ENCODE results near the gene BRIP1.

Gene BRIP1

GRCh38 chr17:61744252-61744651 lies 119.1 kb downstream of the BRIP1 start:
- H3K27ac ChIP-seq = no peak overlapping the region

GRCh38 chr17:61743766-61744165 lies 119.6 kb downstream of the BRIP1 start:
- no peak overlapping the region for H3K27ac ChIP-seq
- no peak for TF ChIP-seq CTCF (conservative IDR thresholded peaks at IDR 0.05)

More at GRCh38 chr17:61744252-61744651, 119.1 kb downstream of the BRIP1 start:
- TF ChIP-seq CTCF (conservative IDR thresholded peaks at IDR 0.05) = no peak

GRCh38 chr17:61739002-61739401 lies 124.3 kb downstream of the BRIP1 start:
- no peak overlapping the region for H3K27ac ChIP-seq
- no peak for TF ChIP-seq CTCF (conservative IDR thresholded peaks at IDR 0.05)

GRCh38 chr17:61738249-61738648 lies 125.1 kb downstream of the BRIP1 start:
- no peak overlapping the region for H3K27ac ChIP-seq
- no peak for TF ChIP-seq CTCF (conservative IDR thresholded peaks at IDR 0.05)

GRCh38 chr17:61737820-61738219 lies 125.5 kb downstream of the BRIP1 start:
- TF ChIP-seq CTCF (conservative IDR thresholded peaks at IDR 0.05) = no peak
- no peak overlapping the region for H3K27ac ChIP-seq

GRCh38 chr17:61736438-61736837 lies 126.9 kb downstream of the BRIP1 start:
- no peak overlapping the region; the same call in 1 of the 2 replicates for H3K27ac ChIP-seq
- no peak for TF ChIP-seq CTCF (conservative IDR thresholded peaks at IDR 0.05)

GRCh38 chr17:61735807-61736206 lies 127.5 kb downstream of the BRIP1 start:
- TF ChIP-seq CTCF (conservative IDR thresholded peaks at IDR 0.05) = no peak
- H3K27ac ChIP-seq = no peak overlapping the region

GRCh38 chr17:61734466-61734865 lies 128.9 kb downstream of the BRIP1 start:
- TF ChIP-seq CTCF (conservative IDR thresholded peaks at IDR 0.05) = no peak

More at GRCh38 chr17:61734466-61734865, 128.9 kb downstream of the BRIP1 start:
- no peak overlapping the region for H3K27ac ChIP-seq

Measured in VCaP (cell line).